SW480 (cell line): ENCODE results near the gene INTS7.

Source experiments
- DNase-seq: peaks from one replicate; pipeline ENCODE4 v3.0.0-alpha.2; 2016; ENCODE audit warnings: low spot score

The INTS7 gene

GRCh38 chr1:212035123-212035834, at the start of gene INTS7, which contains the start of gene DTL:
INTS7 (minus strand) TSS chr1:212035557; CDS start chr1:212035437, 120 bp downstream.
DTL (plus strand) TSS chr1:212035748; CDS start chr1:212035891, 143 bp downstream.
- peak; percentile 99 for DNase-seq

DNA sequence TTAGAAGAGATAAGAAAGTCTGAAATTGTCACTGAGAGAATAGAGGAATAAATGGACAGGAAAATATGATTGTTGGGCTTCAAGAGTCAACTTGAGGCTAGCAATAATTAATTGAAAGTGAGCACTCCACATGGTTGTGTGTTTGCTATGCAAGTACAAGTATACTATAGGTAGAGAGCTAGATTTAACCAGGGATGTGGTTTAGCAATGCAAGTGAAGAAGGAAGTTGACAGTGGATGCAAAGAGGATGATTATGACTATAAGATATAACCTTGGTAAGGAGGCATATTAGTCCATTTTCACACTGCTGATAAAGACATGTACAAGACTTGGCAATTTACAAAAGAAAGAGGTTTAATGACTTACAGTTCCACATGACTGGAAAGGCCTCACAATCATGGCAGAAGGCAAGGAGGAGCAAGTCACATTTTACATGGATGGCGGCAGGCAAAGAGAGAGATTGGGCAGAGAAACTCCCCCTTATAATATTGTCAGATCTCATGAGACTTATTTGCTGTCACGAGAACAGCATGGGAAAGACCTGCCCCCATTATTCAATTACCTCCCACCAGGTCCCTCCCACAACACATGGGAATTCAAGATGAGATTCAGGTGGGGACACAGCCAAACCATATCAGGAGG, 47.5 kb upstream of the INTS7 start:
- no peak for DNase-seq

DNA sequence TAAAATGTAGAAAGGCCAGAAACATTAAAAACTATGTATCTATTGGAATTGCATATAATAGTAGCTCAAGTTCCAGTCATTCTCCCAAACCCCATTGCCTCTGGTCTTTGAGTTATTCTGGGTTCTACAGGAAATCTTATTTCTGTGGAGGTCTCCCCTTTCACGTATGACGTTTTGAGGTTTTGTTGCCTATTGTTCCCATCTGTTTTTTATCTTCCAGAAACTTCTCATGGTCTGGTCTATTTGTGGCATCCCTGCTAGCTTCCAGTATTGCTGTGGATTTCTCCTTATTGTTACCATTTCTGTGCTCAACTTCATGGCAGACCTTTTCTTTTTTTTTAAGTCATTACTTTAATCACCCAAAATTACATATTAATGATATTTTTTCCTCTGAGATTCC, 43.5 kb upstream of the INTS7 start:
- no peak for DNase-seq

DNA sequence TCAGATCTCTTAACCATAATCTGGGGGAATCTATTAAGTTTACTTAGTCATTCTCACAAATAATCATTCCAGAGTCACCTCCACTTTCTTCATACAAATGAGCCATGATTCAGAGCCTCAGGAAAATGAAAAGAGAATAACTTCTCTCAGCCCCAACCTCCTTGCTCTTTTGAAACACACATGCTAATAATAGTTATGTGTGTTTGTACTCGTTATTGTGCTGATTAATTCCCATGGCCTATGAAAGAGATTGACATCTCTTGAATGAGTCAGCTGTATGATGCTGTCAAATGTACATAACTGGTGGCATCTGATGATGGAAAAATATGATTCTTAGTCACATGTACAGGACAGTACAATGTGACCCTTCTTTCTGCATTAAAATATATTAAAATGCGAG, 41.7 kb upstream of the INTS7 start:
- DNase-seq: no peak

GRCh38 chr1:212074856-212075255, 39.5 kb upstream of the INTS7 start:
- no peak for DNase-seq

GRCh38 chr1:212074313-212074712, 39.0 kb upstream of the INTS7 start:
- no peak for DNase-seq

GRCh38 chr1:212073490-212073889, 38.1 kb upstream of the INTS7 start:
- no peak for DNase-seq

GRCh38 chr1:212072047-212072446, 36.7 kb upstream of the INTS7 start:
- no peak for DNase-seq

GRCh38 chr1:212070720-212071302, 35.5 kb upstream of the INTS7 start:
- DNase-seq: peak; percentile 47

GRCh38 chr1:212067787-212068186, 32.4 kb upstream of the INTS7 start:
- no peak for DNase-seq

GRCh38 chr1:212062832-212063438, 27.6 kb upstream of the INTS7 start:
- peak; percentile 56 for DNase-seq

GRCh38 chr1:212060632-212061472, 25.5 kb upstream of the INTS7 start:
- DNase-seq: no peak

DNA sequence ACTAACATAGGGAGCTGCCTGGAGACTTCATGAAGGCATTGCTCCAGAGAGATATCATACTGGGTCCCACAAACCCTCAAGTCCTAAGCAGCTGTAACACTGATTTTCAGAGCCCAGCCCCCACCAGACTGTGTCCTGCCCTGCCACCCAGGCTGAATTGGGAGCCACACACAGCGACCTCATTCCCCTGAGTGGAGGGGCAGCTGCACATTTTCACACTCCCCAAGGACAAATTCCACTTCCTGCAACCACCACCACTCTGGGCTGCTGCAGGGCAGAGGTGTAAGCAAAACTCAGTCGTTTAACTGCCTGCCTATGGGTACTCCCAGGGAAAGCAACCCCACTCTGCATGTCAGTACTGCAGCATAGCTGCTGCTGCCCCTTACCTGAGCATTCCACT, 20.0 kb upstream of the INTS7 start:
- DNase-seq: no peak

DNA sequence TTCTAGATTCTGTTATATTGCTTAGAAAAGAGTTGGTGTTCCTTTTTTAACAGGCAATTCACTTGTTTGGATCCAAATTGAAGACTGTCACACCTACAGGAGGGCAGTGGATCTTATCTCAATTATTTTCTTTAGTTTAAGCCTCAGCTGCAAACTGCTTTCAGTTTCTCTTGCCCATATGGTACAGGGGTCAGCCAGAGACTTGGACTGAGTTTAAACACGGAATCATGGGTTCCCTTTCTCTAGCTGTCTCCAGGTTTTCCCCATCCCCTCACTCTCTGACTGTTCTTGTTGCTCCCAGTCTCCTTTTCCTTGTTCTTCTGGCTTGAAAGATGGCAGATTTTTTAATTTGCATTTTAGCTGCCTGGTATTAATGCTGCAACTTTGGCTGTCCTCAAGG, 18.6 kb upstream of the INTS7 start:
- DNase-seq: no peak

GRCh38 chr1:212045981-212046380, 10.6 kb upstream of the INTS7 start:
- no peak for DNase-seq

GRCh38 chr1:212044851-212045250, 9.5 kb upstream of the INTS7 start:
- no peak for DNase-seq

DNA sequence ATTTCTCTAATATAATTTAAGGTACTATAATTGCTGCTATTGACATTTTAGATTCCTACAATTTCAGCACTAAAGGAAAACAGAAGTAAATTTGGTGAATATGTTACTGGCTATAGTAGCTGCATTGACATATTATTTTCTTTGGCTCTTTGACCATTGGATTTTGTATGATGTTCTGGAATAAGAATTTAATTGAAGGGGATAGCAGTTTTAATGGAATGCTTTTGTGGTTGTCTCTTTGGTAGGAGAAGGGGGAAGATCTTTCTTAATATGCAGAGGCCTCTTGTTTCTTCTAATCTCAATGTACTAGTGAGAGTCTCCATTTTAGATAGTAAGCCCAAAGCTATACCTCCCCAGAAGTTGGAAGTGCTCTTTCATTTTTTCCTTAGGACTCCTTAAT, 7.1 kb upstream of the INTS7 start:
- DNase-seq: no peak

GRCh38 chr1:212040629-212041412, 5.5 kb upstream of the INTS7 start:
- peak; percentile 54 for DNase-seq

- no peak for DNase-seq
Observed at GRCh38 chr1:212039622-212040021, 4.3 kb upstream of the INTS7 start.

DNA sequence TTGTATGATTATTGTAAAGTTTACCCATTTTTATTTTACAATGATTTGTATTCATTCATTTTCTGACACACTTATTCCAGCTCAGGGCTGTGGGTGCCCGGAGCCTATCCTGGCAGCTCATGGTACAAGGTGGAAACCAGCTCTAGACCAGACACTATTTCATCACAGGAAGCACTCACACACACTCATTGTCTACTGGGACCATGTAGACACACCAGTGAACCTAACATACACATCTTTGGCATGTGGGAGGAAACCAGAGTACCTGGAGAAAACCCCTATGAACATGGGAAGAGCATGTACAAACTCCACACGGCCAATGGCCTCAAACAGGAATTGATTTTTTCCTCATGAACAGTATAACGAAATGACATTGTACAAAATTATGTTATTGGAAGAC, 2.5 kb upstream of the INTS7 start:
- no peak for DNase-seq
